ENCODE measurements around the gene GPR143.
"Not testable (repeated sequence)": the region's sequence is repeated elsewhere in the genome, so short reads cannot be mapped to it uniquely, and the experiment has no call there.

Gene GPR143

GRCh38 chrX:9765737-9766097 lies at the start of gene GPR143:
Gene GPR143 (minus strand): TSS chrX:9765847. CDS start chrX:9765817, 30 bp downstream.
- DNase-seq = no peak

GRCh38 chrX:9811086-9811485 lies 45.4 kb upstream of the GPR143 start:
- not testable (repeated sequence) for DNase-seq

GRCh38 chrX:9809876-9810275 lies 44.2 kb upstream of the GPR143 start:
- not testable (repeated sequence) for DNase-seq

GRCh38 chrX:9807355-9808182 lies 41.9 kb upstream of the GPR143 start:
- no peak for DNase-seq

GRCh38 chrX:9805956-9806355 lies 40.3 kb upstream of the GPR143 start:
- DNase-seq = no peak

- no peak for DNase-seq
Measured at GRCh38 chrX:9804444-9804843, 38.8 kb upstream of the GPR143 start.

- DNase-seq = no peak
Measured at GRCh38 chrX:9802737-9803136, 37.1 kb upstream of the GPR143 start.

GRCh38 chrX:9797384-9798360 lies 32.0 kb upstream of the GPR143 start:
- no peak for DNase-seq

- no peak for DNase-seq
Measured at GRCh38 chrX:9794495-9794894, 28.8 kb upstream of the GPR143 start.

GRCh38 chrX:9790866-9791265 lies 25.2 kb upstream of the GPR143 start:
- no peak for DNase-seq

- no peak for DNase-seq
Measured at GRCh38 chrX:9789555-9789954, 23.9 kb upstream of the GPR143 start.

- DNase-seq = no peak
Measured at GRCh38 chrX:9788911-9789310, 23.3 kb upstream of the GPR143 start.

GRCh38 chrX:9786798-9787635 lies 21.4 kb upstream of the GPR143 start:
- DNase-seq = no peak

GRCh38 chrX:9785944-9786797 lies 20.5 kb upstream of the GPR143 start, which contains the start of gene SHROOM2:
Gene SHROOM2 (plus strand): TSS chrX:9786429. CDS start chrX:9786546, 117 bp downstream.
- DNase-seq = no peak

- no peak for DNase-seq
Measured at GRCh38 chrX:9785254-9785943, 19.8 kb upstream of the GPR143 start.

- no peak for DNase-seq
Measured at GRCh38 chrX:9784332-9784731, 18.7 kb upstream of the GPR143 start.

GRCh38 chrX:9781941-9782340 lies 16.3 kb upstream of the GPR143 start:
- DNase-seq = no peak

GRCh38 chrX:9775930-9776329 lies 10.3 kb upstream of the GPR143 start:
- no peak for DNase-seq

GRCh38 chrX:9772943-9773342 lies 7.3 kb upstream of the GPR143 start:
- DNase-seq = no peak

GRCh38 chrX:9770319-9770718 lies 4.7 kb upstream of the GPR143 start:
- no peak for DNase-seq

- peak; percentile 11 for DNase-seq
Measured at GRCh38 chrX:9768321-9768839, 2.7 kb upstream of the GPR143 start.

Data from NCI-H2171 (cell line).